GM21515 (cell line): Measurements from ENCODE around the gene PRR33.

Experiments
- ATAC-seq: cut with Tn5 transposase; IDR thresholded peaks from one replicate; pipeline ENCODE4 v1.9.1; 2021; ENCODE audit not compliant: unreplicated experiment

PRR33 gene

DNA sequence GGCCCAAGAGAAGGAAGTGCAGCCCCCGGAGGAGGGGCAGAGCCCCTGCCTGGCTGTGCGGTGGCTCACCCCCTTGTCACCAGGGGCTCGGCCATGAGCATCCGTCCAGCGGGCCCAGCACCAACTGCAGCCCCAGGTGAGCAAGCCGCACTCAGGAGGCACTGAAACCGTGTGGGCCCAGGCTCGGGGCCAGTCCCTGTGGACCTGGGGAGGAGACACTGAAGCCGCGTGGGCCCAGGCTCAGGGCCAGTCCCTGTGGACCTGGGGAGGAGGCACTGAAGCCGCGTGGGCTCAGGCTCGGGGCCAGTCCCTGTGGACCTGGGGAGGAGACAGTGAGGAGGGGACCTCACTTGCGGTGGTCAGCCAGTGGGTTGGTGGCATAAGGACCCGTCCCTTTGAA is 24.9 kb downstream of the PRR33 start:
- ATAC-seq, result no peak

DNA sequence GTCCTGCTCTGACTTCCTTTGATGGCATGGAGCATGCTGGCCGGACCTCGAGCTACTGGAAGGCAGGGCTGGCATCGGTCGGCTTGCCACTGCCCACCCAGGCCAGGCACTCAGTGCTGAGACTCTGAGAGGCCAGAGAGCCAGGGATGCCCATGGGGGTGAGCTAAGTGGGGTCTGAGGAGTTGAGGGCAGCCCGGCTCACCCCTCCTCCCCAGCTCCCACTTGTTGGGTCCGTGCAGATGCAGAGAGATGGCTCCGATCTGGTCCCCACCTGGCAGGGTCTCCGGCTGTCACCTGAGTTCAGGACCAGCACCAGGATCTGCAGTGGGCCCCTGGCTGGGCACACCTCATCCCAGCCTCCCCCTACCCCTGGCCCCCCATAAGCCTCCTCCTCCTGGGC is 25.5 kb downstream of the PRR33 start:
- no peak for ATAC-seq

DNA sequence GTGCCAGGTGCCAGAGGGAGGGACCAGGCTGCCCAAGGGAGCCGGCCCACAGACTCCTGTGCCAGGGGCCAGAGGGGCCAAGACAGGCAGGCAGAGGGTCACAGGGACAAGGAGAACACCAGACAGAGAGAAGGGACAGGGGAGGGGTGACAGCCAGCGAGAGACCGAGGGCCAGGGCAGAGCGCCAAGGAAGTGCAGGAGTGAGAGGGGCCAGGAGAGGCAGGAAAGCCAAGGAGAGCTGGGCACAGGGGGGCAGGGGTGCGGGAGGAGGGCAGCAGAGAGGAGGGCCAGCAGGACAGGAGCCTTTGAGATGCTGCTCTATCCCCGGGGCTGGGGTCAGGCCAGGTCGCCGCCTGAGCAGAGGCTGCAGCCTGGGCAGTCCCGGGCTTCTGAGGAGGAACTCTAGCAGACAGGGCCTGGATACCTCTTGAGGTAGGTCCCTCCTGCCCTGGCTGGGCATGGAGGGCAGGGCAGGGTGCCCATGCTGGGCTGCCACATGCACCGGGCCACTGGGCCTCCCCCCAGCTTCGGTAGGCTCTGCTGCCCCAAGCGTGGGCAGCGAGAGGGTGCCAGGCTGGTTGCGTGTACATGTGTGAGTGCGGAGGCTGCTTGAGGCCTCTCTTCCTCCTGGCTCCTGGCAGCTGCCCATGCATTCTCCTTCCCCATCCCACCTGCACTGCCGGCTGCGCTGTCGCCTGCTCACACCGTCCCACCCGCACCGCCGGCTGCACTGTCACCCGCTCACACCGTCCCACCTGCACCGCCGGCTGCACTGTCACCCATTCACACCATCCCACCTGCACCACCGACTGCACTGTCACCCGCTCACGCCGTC is 26.6 kb downstream of the PRR33 start:
- no peak for ATAC-seq

DNA sequence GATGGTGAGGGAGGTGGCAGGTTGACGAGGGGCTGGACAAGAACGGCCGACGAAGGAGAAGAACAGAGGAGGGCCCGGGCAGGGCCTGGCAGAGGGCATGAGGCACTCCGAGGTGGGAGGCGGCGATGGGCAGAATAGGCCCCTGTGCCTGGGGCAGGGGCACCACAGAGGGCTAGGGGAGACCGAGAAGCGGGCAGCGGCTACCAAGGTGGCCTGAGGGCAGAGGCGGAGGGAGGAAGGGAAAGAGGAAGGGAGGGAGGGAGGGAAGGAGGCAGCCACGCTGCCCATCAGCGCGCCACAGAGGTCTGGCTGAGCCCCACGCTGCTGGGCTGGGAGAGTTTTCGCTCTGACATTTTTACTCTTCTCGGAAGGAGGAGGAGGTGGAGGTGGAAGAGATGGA is 27.5 kb downstream of the PRR33 start:
- no peak for ATAC-seq

DNA sequence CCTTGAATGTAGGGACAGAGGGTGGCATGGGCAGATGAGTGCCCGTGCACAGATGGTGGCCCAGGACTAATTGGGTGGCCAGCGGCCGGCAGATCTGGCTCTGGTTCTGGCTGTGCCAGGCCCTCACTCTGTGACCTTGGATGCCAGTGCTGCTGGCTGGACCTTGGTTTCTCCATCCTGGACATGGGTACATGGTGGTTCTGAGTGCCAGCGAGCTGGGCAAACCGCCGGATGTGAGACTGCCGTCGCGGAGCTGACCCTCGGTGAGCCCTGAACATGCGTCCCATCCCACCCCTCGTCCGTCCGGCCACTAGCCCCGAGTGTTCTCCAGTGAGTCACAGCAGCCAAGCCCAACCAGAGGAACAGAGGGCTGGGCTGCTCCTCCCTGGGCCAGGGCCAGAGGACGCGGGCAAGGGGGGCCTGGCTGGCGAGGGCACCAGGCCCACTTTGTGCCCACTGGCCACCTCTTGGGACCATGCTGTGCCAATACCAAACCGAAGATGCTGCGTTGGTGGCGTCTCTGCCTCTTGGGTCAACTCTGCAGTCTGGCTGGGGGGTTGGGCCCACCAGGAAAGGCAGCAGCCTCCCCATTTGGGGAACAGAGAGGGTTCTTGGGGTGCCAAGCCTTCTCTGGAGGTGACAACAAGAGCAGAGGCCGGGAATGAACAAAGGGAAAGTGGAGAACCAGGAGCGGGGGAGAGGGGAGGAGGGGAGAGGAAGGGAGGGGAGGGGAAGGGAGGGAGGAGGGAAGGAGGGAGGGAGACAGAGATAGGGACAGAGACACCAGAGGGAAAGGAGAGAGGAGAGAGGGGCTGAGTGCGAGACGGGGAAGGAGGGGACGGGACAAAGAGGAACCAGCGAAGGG is 28.1 kb downstream of the PRR33 start:
- ATAC-seq, result no peak

DNA sequence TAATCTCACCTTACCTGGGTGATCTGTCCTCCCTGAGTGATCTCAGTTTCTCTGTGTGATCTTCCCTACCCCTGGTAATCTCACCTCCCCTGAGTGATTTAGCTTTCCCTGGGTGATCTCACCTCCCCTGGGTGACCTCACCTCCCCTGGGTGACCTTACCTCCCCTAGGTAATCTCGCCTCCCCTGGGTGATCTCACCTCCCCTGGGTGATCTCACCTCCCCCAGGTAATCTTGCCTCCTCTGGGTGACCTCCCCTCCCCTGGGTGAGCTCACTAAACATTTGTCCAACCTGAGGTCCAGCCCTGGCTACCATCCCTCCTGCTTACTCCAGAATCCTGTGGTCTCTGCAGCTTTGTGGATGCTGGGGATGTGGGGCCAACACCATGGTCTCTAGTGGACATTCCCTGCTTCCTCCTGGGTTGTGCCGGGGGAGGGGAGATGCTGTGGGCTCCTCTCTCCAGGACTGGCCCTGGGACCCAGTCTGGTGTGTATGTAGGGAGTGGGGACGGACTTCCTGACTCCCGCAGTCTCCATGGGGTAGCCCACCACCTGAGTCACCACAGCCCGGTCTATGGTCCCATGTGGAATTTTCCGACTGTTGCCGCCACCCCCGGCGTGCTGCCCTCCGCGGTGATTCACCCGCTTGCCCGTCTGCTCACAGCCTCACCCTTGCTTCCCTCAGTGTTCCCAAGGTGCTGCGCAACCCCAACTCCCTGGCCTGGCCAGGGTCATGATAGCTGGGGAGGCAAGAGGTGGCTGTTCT is 28.9 kb downstream of the PRR33 start:
- ATAC-seq, result no peak

DNA sequence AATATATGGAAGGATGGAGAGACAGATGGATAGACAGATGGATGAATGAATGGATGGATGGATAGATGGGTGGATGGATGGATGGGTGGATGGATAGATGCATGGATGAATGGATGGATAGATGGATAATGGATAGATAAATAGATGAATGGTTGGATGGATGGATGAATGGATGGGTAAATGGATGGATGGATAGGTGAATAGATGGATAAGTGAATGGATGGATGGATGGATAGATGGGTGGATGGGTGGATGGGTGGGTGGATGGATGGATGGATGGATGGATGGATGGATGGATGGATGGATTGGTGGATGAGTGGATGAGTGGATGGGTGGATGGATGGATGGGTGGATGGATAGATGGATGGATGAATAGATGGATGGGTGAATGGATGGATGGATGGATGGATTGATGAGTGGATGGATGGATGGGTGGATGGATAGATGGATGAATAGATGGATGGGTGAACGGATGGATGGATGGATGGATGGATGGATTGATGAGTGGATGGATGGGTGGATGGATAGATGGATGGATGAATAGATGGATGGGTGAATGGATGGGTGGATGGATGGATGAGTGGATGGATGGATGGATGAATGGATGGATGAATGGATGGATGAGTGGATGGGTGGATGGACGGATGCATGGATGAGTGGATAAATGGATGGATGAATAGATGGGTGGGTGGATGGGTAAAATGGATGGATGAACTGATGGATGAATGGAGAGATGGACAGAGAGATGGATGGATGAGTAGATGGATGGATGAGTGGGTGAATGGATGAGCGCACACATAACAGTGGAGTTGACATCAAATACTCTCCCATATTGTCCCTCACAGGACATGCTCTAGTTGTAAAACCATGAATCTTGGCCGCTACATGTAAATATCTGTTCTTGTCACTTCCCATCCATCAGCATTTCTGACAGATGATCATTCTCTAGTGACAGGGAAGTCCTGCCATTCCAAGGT is 30.0 kb downstream of the PRR33 start:
- no peak for ATAC-seq

DNA sequence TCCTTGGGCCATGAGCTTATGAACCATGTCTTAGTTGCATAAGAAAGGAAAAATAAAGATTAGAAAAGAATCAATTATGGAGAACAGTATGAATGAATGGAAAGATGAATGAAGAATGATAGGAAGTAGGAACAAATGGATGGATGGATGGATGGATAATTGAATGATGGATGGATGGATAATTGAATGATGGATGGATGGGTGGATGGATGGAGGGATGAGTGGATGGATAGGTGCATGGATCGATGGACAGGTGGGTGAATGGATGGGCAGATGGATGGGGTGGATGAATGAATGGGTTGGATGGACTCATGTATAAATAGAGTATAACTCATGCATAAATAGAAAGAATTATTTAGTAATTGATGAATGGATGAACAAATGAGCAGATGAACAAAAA is 31.6 kb downstream of the PRR33 start:
- no peak for ATAC-seq

DNA sequence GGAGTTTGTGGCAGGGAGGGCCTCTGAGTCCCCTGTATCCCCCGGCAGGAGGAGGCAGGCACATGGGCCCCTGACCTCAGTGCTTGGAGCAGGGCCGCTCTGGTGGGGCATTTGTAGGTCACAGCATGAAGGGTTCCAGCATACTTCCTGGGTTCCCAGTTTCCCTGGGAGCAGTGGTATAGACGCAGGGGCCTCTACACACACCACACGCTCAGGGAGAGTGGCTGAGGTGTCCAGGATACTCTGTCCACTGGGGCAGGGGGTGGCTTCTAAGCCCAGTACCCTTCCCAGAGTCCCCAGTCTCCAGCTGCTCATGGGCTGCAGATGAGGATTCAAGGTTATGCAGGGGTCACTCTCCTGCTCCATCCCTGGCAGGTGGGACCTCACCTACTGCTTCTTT is 32.7 kb downstream of the PRR33 start:
- no peak for ATAC-seq

DNA sequence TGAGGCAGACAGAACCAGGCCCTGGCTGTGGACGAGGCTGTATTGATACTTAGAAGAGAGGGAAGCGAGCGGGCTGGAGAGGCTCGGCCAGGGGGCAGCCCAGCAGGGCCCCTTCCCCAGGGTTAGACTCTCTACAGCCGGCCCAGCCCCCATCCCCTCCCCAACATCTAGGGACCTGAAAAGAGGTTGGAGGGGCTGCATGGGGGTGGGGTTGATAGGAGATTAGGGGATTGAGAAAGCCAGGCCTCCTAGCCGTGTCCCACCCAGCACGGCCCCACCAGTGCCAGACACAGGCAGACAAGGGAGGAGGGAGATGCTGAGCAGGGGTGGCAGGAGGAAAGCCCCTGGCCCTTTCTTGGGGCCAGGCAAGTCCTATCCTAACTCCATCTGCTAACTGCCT is 33.1 kb downstream of the PRR33 start:
- ATAC-seq, result no peak

DNA sequence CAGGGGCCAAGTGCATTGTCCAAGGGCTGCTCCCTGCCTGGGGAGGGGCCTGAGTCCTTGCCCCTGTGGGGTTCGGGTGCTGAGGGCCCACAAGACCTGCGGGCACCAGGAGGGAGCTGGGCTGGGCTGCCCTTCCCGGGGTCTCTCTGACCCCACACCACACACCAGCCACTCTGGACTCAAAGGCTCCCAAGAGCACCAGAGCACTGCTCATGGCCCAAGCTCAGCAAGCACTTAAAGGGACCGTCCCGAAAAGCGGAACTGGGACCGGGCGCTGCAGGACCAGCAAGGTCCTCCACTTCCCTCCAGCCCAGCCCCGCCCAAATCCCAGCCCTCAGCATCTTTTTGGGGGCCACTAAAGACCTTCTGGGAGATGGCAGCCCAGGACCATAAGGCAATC is 33.5 kb downstream of the PRR33 start:
- no peak for ATAC-seq

DNA sequence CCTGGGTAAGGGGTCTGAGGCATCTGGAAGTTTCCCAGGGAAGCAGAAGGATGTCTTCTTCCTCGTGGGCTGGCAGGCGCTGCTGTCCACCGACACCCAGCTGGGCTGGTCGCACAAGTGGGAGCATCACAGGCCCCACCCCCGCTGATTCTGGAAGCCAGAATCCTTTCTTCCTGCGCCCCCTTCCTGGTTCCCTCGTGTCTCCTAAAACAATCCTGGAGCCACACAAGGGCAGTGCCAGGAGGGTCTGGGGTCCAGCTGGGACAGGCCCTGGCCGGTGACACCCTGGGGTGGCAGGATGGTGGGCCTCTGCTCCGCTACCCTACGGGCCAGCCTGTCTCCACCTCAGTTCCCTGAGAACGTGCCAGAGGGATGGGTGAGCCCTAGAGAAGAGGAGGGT is 34.6 kb downstream of the PRR33 start:
- ATAC-seq, result no peak

DNA sequence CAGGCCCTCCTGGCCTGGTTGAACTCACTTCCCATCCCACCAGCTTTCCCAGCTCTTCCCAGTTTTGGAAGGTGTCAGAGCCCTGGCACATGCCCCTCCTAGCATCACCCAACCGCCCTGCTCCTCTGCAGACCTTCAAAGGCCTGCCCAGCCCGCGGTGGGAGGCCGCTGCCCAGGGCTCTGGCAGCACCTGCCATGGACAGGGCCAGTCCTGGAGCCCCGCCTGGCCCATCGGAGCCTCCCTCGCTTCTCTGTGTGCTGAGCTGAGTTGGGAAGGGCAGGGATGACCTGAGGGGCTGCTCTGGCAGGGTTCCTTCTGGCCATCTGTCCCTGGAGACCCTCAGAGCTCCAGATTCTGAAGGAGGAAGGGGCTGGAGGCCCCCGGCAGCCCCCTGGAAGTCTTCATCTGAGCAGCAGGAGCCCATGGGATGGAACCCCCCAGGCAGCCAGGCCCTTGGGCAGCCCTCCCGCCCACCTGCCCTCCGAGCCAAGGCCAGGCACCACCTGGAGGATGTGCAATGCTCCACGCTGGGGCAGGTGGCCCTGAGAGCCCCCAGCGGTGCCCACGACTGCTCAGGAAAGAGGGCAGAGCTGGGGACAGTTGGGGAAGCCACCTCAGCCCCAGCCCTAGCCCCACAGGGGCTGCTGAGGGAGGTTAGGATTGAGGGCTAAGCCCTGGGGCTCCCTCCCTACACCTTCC is 35.2 kb downstream of the PRR33 start:
- ATAC-seq, result no peak

DNA sequence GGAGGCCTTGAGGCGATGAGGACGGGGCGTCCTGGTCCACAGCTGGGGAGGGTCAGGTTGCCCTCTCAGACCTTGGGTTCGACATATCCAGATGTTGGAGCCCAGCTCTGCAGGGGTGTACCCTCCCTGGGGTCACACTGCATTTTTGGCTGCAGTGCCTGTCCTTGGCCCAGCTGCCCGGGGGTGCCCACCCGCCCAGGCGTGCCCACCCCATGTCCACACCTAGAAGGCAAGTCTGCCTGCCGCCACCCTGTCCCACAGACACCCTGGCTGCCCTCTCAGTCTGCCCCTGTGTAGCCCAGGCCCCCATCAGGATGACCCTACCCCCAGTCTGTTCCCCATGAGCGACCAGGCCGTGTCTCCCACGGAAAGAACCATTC is 35.8 kb downstream of the PRR33 start:
- no peak for ATAC-seq

DNA sequence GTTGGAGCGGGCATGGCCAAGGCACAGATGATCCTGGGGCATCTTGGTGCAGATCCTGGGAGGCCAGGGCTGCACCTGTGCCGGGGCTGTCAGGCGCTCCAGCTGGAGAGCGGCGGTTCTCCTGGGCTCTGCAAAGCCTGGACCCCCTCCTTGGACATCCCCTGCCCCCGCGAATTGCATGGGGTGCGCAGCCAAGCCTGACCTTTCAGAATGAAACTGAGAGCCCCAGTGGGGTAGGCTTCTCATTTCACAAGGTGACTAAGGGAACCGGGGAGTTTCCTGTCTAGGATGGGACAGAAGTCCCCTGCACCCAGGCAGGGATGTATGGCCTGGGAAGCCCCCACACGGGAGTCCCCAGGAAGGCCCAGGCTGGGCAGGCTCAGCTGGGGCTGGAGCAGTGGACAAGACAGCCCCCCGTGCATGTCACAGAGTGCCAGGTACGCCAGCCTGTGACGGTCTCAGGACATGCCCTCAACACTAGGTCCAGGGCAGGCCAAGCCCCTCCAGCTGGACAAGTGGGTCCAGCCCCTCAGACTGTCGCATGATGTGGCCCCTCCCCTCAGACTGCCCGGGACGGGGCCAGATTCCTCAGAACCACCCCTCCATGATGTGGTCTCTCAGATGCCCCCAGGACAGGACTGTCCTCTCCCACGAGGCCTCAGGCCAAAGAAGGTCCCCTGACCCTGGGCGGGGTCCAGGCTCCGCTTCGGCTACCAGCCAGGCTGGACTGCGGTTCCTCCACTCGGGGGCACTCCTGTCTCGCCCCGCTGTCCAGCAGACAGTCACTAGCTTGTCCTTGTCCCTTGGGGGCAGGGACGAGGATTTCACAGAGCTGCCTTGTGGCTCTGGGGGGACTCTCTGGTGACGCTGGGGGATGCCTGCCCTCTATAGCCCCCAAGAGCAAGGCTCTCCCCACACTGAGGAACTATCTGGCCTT is 36.5 kb downstream of the PRR33 start:
- peak; percentile 31 for ATAC-seq

DNA sequence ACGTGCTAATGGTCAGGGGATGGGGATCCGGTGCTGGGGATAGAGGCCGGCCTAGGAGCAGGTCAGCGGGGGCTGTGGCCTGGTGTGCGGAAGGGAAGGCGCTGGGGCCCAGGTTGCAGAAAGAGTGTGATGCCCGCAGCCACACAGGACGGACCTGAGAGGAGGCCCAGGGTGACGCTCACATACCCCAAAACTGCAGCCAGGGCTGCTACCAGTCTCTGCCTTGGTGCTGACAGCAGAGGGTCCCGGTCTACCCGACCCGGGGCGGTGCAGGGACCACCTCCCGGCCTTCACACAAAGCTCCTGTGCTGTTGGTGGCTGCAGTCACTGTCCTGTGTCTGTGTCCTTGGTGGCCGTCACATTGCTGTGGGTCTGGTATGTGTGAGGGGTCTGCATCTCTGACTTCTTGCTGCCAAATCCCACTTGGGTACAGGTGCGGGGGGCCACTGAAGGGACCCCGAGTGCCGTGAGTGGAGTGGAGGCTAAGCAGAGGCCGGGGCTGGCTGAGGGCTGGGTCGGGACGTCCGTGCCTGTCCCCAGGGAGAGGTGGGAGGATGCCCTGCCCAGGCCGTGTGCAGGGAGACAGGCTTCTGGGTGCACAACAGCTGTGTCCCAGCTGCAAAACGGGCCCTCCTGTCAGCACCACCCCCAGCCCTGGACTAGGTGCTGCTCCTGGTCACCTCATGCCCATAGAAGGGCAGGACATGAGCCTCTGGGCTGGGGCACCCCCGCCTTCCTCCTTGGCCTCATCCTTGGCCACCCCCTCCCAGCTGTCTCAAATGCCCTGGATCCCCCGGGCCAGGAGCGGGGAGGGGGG is 37.4 kb downstream of the PRR33 start:
- peak; percentile 11 for ATAC-seq

DNA sequence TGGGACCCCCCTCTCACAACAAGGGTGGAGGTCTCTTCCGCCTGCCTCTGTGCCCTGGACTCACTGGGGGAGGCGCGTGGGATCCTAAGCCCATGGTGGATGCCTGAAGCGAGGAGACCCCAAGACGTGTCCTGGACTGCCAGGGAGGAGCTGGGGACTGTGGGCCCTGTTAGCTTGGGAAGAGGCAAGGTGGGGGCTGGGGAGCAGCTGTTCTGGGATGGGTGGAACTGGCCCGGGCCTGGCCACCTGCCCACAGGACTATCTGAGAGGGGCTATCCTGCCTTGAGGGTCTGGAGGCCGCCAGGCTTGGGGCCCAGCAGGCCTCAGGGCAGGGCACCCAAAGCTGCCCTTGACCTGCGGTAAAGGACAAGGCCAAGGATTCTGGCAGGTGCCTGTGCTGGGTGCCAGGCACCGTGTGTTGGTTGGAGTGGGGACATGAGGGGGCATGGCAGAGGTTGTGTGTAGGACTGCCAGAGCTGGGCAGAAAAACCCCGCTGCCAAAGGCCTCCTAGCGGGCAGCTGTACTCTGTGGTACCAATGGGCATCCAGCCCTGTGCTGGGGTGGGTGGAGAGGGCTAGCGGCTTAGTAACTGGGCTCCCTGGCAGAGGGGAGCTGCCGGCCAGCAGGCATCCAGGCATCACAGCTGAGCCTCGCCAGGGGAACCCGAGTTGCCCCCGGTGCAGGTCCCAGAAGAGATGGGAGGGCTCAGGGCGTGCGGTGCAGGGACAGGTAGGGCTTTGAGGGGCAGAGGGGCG is 38.1 kb downstream of the PRR33 start:
- no peak for ATAC-seq
